ENCODE results near the gene SIMC1.

DNA sequence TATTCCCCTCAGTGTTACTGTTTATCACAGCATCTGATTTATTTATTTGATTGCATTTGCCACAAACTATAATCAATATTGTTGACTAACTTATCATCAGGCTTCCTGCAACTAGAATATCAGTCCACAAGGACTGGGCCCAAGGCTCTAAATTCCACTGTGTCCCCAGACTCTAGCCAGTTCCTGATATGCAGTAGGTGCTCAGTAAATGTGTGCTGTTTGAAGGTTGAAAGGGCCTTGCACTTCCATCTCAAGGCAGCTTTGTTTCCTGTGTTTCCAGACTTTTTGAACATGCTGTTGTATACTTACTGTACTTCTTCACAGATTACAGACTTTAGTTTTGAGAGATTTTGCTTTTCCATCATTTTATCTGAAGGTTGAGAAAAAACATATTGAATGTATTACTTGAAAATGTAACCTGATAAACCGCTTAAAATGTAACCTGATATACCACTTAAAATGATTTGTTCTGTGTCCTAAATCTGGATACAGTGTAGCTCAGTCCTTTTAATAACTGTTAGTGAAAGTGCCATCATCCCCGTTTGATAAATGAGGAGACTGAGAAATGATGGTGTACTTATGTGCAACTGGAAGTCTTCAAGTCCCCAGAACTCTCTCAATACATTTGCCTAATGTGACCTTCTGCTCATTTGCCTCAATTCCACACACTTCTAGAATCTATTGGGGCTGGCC, 104.7 kb downstream of the SIMC1 start:
- TF ChIP-seq SPI1 (IDR thresholded peaks at IDR 0.05; ENCODE audit: low read depth, low read length), result no peak
- no peak for TF ChIP-seq TAF1 (IDR thresholded peaks at IDR 0.05; ENCODE audit: low read depth, low read length)
- no peak for TF ChIP-seq POLR2A (IDR thresholded peaks at IDR 0.05; ENCODE audit: low read depth, low read length)
- no peak for TF ChIP-seq POLR2AphosphoS5 (IDR thresholded peaks at IDR 0.05; ENCODE audit: low read depth, low read length)
- no peak for TF ChIP-seq PAX5 (IDR thresholded peaks at IDR 0.05; ENCODE audit: insufficient read depth, low read length, severe bottlenecking)
